AG09309 (cell line): ENCODE results near the gene DENND2D.

Experiments used
- DNase-seq: peaks from one replicate; pipeline ENCODE4 v3.0.0-alpha.2; 2010; ENCODE audit warnings: low read depth
- H3K4me3 ChIP-seq: 2 replicates; pipeline ENCODE4 v1.5.1; 2011; ENCODE audit warnings: mild to moderate bottlenecking, low read depth, low read length, moderate library complexity; ENCODE audit not compliant: control insufficient read depth
- CTCF ChIP-seq: IDR thresholded peaks from 2 replicates; pipeline ENCODE4 v1.5.1; 2011; ENCODE audit warnings: mild to moderate bottlenecking, low read depth, low read length, inconsistent platforms; ENCODE audit not compliant: insufficient read depth, control insufficient read depth; ENCODE audit errors: missing control alignments

Gene DENND2D

GRCh38 chr1:111199881-111200801 is at the start of gene DENND2D:
TSS of gene DENND2D (minus strand) at chr1:111200646. CDS start at chr1:111200459, 187 bp downstream.
- TF ChIP-seq CTCF: no peak
- H3K4me3 ChIP-seq: no peak within 1 kb of the TSS
- no peak for DNase-seq

GRCh38 chr1:111249960-111250359 is 49.5 kb upstream of the DENND2D start:
- TF ChIP-seq CTCF: no peak
- no peak overlapping the region for H3K4me3 ChIP-seq
- no peak for DNase-seq

GRCh38 chr1:111247125-111247838 is 46.8 kb upstream of the DENND2D start:
- H3K4me3 ChIP-seq: no peak overlapping the region
- DNase-seq: no peak
- no peak for TF ChIP-seq CTCF

GRCh38 chr1:111242805-111243523 is 42.5 kb upstream of the DENND2D start:
- DNase-seq: no peak
- no peak for TF ChIP-seq CTCF
- H3K4me3 ChIP-seq: no peak overlapping the region

GRCh38 chr1:111241797-111242196 is 41.4 kb upstream of the DENND2D start:
- H3K4me3 ChIP-seq: no peak overlapping the region
- no peak for TF ChIP-seq CTCF

GRCh38 chr1:111238056-111238795 is 37.8 kb upstream of the DENND2D start:
- no peak overlapping the region for H3K4me3 ChIP-seq
- no peak for DNase-seq
- no peak for TF ChIP-seq CTCF

More at GRCh38 chr1:111241797-111242196, 41.4 kb upstream of the DENND2D start:
- no peak for DNase-seq
